Adrenal gland (tissue), 5 donors: ENCODE results near the gene SESN1.

Experiments
- CTCF ChIP-seq, 6 experiments: fragments of 450-650 bp in 4 of 6; fragments of 200-600 bp in 2 of 6; sonication (generic) in 1 of 6; IDR thresholded peaks; 1 replicate in 5 of 6; 2 replicates in 1 of 6; pipeline versions ENCODE4 v1.5.1 to v1.8.0; 2016 to 2021; ENCODE audit warnings: antibody characterized with exemption in 6 of 6, mild to moderate bottlenecking in 2 of 6, moderate library complexity in 1 of 6
- POLR2A ChIP-seq, 2 donors: fragments of 450-650 bp; IDR thresholded peaks; one replicate each; pipeline ENCODE4 v1.6.1; 2017; ENCODE audit warnings: antibody characterized with exemption in 2 of 2, mild to moderate bottlenecking in 2 of 2, moderate library complexity in 1 of 2
- donor health status: DM: no; HTN: no; CAD: no.

- TF ChIP-seq CTCF (IDR thresholded peaks at IDR 0.05): no peak
- no peak for TF ChIP-seq POLR2A (IDR thresholded peaks at IDR 0.05)
These were observed 132.7 kb downstream of the SESN1 start for GRCh38 chr6:108961985-108962384.
